Neural crest cell (in vitro differentiated cells): ENCODE results near the gene CFAP52. TPM values are rescaled to one million over a fixed set of nuclear protein-coding genes. Genes with fewer than 3 reads are reported as not detected.
A peak's percentile ranks its signal among the peaks of the same experiment; 100 is the strongest.

ENCODE experiments used
- DNase-seq: peaks from one replicate; pipeline ENCODE4 v3.0.0; 2021; ENCODE audit warnings: low read depth, mixed read lengths, low spot score
- H3K27ac Mint-ChIP-seq: one replicate; pipeline ENCODE4 v1.8.0; 2021; ENCODE audit warnings: mild to moderate bottlenecking, mixed read lengths; ENCODE audit not compliant: unreplicated experiment
- H3K27me3 Mint-ChIP-seq: 2 replicates; pipeline ENCODE4 v1.8.0; 2021; ENCODE audit warnings: low read depth, mild to moderate bottlenecking, mixed read lengths
- H3K36me3 Mint-ChIP-seq: 2 replicates; pipeline ENCODE4 v1.8.0; 2021; ENCODE audit warnings: low read depth, mild to moderate bottlenecking, mixed read lengths
- H3K4me1 Mint-ChIP-seq: 2 replicates; pipeline ENCODE4 v1.8.0; 2021; ENCODE audit warnings: mixed read lengths
- H3K4me3 Mint-ChIP-seq: one replicate; pipeline ENCODE4 v1.8.0; 2021; ENCODE audit warnings: mild to moderate bottlenecking, mixed read lengths
- H3K9me3 Mint-ChIP-seq: 2 replicates; pipeline ENCODE4 v1.8.0; 2021; ENCODE audit warnings: mixed read lengths
- CTCF ChIP-seq: fragments of 200-600 bp; sonication (generic); conservative IDR thresholded peaks from 2 replicates; pipeline ENCODE4 v1.5.0; 2021; ENCODE audit warnings: antibody characterized with exemption, mild to moderate bottlenecking
- total RNA-seq: library from RNA; stranded (reverse); gene quantifications from 2 replicates; pipeline ENCODE4 v1.2.1, GENCODE V29; 2021

Gene CFAP52
- total RNA-seq, 1 donor from 2014 or later, result not detected

- no peak for TF ChIP-seq CTCF
- H3K27ac Mint-ChIP-seq, result no peak overlapping the region
- H3K4me3 Mint-ChIP-seq, result no peak overlapping the region
- peaks cover 10% of the 10 kb centered on the region for H3K4me1 Mint-ChIP-seq
- H3K36me3 Mint-ChIP-seq, result no peaks in the 10 kb centered on the region
- peaks cover 5% of the 10 kb centered on the region for H3K27me3 Mint-ChIP-seq
- peaks cover 9% of the 10 kb centered on the region for H3K9me3 Mint-ChIP-seq
- DNase-seq, result no peak
Measured at GRCh38 chr17:9668517-9668916, 92.1 kb downstream of the CFAP52 start.

GRCh38 chr17:9669551-9670008, 93.1 kb downstream of the CFAP52 start:
- H3K9me3 Mint-ChIP-seq, result peaks cover 9% of the 10 kb centered on the region
- no peak overlapping the region for H3K4me3 Mint-ChIP-seq
- no peak for TF ChIP-seq CTCF
- no peak overlapping the region for H3K27ac Mint-ChIP-seq
- DNase-seq, result no peak
- peaks cover 10% of the 10 kb centered on the region for H3K4me1 Mint-ChIP-seq
- no peaks in the 10 kb centered on the region for H3K36me3 Mint-ChIP-seq
- peaks cover 5% of the 10 kb centered on the region for H3K27me3 Mint-ChIP-seq

- no peaks in the 10 kb centered on the region for H3K36me3 Mint-ChIP-seq
- H3K9me3 Mint-ChIP-seq, result peaks cover under 1% of the 10 kb centered on the region
- peaks cover 5% of the 10 kb centered on the region for H3K27me3 Mint-ChIP-seq
- DNase-seq, result no peak
- no peak for TF ChIP-seq CTCF
- peaks cover 10% of the 10 kb centered on the region for H3K4me1 Mint-ChIP-seq
- peak overlapping the region; percentile 97 for H3K27ac Mint-ChIP-seq
- no peak overlapping the region for H3K4me3 Mint-ChIP-seq
Measured at GRCh38 chr17:9670596-9670995, 94.2 kb downstream of the CFAP52 start.

- no peak for DNase-seq
- no peak overlapping the region for H3K4me3 Mint-ChIP-seq
- no peaks in the 10 kb centered on the region for H3K9me3 Mint-ChIP-seq
- H3K4me1 Mint-ChIP-seq, result peaks cover 10% of the 10 kb centered on the region
- peaks cover 5% of the 10 kb centered on the region for H3K27me3 Mint-ChIP-seq
- no peak overlapping the region for H3K27ac Mint-ChIP-seq
- no peak for TF ChIP-seq CTCF
- H3K36me3 Mint-ChIP-seq, result no peaks in the 10 kb centered on the region
Measured at GRCh38 chr17:9671559-9671958, 95.1 kb downstream of the CFAP52 start.

- Mint-ChIP-seq H3K27ac (no peak overlapping the region), H3K27me3 (peaks cover 5% of the 10 kb centered on the region), H3K36me3 (no peaks in the 10 kb centered on the region), H3K4me3 (no peak overlapping the region), H3K9me3 (no peaks in the 10 kb centered on the region), H3K4me1 (peaks cover 10% of the 10 kb centered on the region)
- no peak for TF ChIP-seq CTCF
- DNase-seq, result no peak
Measured at GRCh38 chr17:9672266-9672665, 95.8 kb downstream of the CFAP52 start.

- Mint-ChIP-seq H3K9me3 (no peaks in the 10 kb centered on the region), H3K27me3 (peaks cover 5% of the 10 kb centered on the region), H3K4me3 (no peak overlapping the region), H3K27ac (no peak overlapping the region), H3K4me1 (peaks cover 11% of the 10 kb centered on the region), H3K36me3 (no peaks in the 10 kb centered on the region)
- no peak for TF ChIP-seq CTCF
- DNase-seq, result no peak
Measured at GRCh38 chr17:9672691-9673090, 96.2 kb downstream of the CFAP52 start.
